ENCODE results near the gene RPS19.

RPS19 gene

DNA sequence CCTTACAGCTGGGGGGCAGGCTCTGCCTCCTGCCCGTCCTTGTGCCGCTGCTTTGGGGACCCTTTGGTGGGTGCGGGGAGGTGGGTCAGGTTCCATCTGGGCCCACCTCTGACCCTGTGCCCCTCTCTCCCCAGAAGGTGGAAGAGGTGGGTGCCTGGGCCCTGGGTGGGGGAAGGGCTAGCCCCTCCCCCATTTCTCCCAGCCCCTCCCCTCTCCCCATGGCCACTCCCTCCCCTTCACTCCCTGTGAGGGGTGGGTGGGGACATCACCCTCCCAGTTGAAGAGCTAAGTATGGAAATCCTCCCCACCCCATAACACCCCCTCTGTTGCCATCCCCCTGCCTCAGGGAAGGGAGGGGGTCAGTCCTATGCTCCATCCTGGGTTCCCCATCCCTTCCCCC, 37.1 kb downstream of the RPS19 start:
- H3K4me3 ChIP-seq (ENCODE audit: low read depth, low read length) = no peak overlapping the region

DNA sequence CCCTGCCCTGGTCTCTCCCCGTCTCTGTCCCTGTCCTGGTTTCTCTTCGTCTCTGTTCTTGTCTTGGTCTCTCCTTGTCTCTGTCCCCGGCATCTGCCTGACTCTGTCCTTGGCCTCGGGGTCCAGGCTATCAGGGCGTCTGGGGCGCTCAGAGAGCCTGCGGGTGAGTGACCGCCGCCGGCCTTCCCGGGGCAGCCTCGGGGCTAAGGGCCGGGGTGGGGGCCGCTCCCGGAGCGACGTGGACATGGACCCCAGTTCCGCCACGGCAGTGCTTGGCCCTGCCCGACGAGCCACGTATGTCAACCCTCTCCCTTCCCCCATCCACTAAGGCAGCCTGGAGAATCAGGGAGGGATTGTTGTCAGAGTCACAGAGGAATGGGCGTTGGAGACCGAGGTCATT, 37.8 kb downstream of the RPS19 start:
- no peak overlapping the region for H3K4me3 ChIP-seq (ENCODE audit: low read depth, low read length)

DNA sequence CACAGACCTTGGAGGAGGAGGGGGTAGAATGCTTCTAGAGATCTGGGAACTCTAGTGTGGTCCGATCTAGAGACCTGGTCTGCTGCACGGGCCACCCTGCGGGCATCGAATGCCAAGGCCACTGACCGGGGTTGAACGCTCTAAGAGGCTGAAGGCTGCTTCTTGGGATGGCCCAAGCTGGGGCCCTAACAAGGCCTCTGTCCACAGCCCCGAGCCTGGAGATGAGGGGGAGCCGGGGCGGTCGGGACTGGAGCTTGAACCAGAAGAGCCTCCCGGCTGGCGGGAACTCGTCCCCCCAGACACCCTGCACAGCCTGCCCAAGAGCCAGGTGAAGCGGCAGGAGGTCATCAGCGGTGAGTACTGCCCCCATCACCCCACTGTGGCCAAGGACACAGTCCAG, 38.2 kb downstream of the RPS19 start:
- no peak overlapping the region for H3K4me3 ChIP-seq (ENCODE audit: low read depth, low read length)

DNA sequence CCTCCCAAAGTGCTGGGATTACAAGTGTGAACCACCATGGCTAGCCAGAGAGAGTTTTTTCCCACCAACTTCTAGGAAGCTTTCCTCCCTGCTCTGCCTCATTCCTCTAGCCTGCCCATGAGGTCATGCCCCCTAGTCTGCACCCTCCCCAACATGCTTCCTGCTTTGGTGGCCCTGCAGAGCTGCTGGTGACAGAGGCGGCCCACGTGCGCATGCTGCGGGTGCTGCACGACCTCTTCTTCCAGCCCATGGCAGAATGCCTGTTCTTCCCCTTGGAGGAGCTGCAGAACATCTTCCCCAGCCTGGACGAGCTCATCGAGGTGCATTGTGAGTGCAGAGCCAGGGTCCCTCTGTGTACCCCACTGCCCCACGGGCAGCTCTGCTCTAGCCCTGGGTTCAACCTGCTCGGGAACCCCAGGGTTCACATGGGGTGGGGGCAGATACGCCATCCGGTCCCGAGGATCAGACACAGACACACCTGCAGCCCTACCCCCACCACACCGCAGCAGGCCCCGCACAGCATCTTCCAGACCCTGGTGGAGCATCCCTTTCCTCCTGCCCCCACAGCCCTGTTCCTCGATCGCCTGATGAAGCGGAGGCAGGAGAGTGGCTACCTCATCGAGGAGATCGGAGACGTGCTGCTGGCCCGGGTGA, 41.8 kb downstream of the RPS19 start:
- no peak overlapping the region for H3K4me3 ChIP-seq (ENCODE audit: low read depth, low read length)

DNA sequence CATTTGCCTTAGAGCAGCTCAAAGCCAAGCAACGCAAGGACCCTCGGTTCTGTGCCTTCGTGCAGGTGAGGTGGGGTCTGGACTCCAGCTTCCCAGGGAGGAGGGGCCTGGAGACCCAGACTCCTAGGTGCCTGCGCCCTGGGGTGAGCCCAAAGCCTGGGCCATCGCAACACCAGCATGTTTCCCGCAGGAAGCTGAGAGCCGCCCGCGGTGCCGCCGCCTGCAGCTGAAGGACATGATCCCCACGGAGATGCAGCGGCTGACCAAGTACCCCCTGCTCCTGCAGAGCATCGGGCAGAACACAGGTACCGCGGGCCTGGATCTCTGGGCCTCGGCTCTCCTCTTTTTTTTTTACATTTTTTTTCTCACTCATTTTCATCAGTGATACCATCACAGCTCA, 42.5 kb downstream of the RPS19 start:
- H3K4me3 ChIP-seq (ENCODE audit: low read depth, low read length) = no peak overlapping the region

DNA sequence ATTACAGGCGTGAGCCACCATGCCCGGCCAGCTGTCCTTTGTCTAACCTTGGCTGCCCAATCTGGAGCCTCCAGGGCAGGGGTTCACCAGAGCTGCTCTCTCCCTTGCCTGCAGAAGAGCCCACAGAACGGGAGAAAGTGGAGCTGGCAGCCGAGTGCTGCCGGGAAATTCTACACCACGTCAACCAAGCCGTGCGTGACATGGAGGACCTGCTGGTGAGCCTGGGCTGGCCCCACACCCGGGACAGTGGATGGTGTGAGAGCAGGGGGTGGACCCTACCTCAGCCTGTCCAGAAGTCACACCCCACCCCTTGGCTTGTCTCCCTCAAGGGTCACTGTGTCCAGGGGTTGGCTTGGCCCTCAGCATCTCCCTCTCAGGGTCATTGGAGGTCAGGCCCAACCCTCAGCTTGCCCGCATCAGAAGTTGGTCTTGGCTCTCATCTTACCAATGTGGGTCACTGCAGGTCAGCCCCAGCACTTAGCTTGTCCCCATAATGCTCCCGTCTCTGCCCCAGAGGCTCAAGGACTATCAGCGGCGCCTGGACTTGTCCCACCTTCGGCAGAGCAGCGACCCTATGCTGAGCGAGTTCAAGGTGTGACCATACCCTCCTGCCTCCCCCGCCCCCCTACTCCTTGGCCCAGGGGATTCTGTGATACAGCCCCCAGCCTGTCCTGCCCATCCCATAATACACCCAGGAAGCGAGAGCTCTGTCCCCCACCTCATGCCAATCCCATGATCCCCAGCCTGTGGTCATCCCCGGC, 43.3 kb downstream of the RPS19 start:
- no peak overlapping the region for H3K4me3 ChIP-seq (ENCODE audit: low read depth, low read length)

DNA sequence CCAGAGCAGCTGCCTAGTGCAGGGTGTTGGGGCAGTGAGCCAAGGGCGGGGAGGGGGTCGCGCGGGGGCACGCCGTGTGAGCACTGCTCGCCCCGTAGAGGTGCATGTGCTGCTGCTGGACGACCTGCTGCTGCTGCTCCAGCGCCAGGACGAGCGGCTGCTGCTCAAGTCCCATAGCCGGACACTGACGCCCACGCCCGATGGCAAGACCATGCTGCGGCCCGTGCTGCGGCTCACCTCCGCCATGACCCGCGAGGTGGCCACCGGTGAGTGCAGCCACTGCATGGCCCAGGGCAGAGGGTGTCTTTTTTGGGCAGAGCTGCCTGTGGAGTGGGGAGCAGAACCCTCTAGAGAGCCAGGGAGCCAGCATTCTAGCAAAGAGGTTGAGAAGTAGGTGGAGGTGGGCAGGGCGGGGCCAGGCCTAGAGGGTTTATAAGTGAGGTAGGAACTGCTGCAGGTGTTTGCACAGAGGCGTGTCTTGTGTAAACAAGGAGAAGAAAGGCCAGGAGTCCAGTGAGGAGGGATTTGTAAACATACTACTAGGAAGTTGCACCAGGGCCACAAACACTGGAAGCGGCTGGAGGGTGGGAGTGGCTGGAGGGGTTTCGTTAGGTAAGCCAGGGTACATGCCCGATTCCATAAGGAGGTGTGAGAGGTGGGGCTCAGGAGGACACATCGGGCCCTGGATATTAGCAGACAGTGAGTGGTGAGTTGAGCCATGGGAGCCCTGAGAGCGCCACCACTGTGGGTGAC, 44.2 kb downstream of the RPS19 start:
- no peak overlapping the region for H3K4me3 ChIP-seq (ENCODE audit: low read depth, low read length)

DNA sequence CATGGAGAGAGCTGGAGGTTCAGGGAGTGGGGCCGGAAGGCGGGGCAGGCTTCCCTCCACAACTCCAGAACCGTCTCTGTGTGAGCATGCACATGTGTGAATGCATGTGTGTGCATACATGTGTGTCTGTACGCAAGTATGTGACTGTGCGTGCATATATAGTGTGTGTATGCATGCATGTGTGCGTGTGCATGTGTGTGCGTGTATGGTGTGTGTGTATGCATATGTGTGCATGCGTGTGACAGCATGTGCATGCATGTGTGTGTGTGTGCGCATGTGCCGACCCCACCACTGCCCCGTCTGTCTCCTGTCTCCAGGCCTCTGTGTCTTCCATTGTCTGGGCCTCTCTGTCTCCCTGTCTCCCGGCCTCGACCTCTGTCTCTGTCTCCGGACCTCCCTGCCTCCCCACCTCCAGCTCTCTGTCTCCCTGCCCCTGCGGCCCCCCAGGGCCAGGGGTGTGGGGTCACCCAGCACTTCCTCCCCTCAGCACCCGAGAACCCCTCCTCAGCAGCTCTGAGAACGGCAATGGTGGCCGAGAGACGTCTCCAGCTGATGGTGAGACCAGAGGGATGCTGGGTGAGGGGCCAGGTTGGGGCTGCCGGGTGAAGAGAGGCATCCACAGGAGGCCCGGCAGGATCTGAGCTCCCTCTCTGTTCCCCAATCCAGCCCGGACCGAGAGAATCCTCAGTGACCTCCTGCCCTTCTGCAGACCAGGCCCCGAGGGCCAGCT, 45.4 kb downstream of the RPS19 start:
- no peak overlapping the region for H3K4me3 ChIP-seq (ENCODE audit: low read depth, low read length)

DNA sequence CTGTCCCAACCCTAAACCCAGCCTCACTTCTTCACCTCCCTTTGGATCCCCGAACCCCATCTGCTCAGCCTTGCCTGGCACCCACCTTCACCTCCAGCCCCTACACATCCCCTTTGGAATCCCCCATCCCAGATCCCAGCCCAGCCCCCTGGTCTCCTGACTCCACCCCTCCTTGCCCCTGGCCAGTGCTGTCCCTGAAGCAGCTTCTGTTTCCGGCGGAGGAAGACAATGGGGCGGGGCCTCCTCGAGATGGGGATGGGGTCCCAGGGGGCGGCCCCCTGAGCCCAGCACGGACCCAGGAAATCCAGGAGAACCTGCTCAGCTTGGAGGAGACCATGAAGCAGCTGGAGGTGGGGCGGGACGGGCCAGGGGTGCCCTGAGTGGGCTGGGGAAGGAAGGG, 46.2 kb downstream of the RPS19 start:
- H3K4me3 ChIP-seq (ENCODE audit: low read depth, low read length) = no peak overlapping the region

DNA sequence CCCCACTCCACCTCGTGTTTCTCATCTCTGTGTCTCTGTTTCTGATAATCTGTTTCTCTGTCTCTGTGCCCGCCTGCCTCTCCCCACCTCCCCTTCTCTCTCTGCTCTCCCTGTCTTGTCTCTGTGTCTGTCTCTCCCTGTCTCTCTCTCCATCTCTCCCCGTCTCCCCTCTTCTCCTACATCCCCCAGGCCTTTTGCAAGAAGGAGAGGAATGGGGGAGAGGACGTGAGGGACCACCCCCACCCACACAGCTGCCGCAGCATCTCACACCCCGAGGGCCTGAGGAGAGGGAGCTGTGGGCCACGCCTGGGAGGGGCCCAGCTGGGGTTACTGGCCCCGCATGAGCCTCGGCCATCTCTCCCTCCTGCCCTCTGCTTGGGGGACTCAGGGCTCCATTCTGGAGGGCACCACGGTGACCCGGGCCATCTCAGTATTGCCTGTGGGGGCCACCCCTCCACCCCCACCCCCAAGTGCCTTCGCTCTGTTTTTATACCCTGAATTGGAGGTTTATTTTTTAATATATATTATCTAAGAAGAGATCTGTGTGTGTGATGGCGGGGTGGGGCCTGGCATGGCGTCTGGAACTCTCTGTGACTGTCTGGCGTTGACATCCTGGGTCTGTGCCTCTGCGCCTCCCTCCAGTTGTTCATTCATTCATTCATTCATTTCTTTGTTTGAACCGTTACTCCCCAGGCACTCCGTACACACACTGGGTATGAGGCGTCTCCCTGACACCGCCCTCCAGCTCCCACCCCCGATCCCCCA, 47.0 kb downstream of the RPS19 start:
- H3K4me3 ChIP-seq (ENCODE audit: low read depth, low read length) = no peak overlapping the region

DNA sequence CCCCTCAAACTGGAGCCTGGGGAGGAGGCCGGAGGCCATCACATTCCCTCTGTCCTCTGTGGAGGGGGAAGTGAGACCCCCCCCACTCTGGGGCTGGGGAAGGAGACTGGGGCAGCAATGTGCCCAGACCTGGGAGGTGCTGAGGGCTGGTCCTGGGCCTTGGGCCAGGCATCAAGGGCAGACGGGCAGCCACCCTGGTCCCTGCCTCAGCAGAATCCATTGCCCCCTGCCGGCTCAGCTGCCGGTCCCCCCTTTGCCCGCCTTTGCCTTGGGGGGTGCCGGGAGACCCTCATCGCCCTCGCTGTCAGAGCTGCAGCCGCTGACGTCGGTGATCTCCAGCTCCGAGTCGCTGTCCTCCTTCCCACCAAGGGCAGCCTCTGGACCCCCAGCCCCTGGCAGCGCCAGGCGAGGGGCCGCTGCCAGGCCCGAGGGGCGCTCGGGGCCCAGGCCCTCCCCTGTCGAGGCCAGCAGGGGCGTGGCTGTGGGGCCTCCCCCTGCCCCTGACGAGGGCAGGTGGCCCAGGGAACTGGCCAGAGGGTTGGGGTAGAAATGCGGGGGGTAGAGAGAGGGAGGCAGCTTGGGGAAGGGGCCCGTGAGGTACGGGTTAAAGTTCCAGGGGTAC, 48.0 kb downstream of the RPS19 start:
- H3K4me3 ChIP-seq (ENCODE audit: low read depth, low read length) = no peak overlapping the region

DNA sequence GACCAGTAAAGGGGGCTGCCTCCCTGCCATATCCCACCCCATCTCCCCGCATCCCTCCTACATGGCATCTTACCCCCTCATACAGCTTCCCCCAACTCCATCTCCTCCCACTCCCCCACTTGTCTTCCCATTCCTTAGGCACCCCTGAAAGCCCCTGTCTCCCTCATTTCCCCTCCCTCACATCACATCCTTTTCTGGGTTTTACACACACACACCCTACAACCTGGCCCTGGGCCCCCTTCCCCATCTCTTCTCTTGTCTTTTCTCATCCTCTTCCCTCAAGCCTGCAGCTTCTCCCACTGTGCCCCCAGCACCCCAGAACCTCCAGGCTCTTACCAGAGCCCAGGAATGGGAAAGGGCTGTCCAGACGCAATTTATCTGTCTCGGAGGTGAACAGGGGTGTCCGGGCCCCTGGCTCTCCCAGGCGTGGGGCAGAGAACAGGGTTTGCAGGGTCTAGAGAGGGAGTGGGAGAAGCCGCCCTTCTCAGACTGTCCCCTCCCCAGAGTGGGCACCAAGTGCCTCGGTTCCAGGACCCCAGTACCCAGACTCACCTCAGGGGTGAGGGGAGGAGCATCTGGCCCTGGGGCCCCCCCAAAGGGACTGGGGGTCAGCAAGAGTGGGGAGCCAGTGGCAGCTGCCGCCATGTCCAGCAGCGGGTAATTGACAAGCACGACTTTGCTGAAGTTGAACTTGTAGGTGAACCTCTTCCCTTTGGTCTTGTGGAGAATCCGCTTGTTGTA, 48.8 kb downstream of the RPS19 start:
- H3K4me3 ChIP-seq (ENCODE audit: low read depth, low read length) = no peak overlapping the region

DNA sequence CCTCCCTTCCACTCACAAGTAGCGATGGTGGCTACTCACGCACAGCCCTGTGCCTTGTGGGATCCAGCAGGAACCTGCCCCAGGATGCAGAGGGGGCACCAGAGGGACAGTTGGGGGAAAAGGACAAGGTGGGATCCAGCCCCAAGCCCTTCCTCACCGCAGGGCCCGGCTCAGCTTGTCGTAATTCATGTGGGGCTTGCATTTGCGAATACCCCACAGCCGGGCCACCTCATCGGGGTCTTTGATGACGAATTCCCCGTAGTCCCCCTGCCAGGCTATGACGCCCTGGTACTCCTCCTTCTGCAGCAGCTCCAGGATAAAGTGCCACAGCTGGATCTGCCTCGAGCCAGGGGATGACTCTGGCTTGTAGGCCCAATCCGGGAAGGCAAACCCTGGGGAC, 49.7 kb downstream of the RPS19 start:
- H3K4me3 ChIP-seq (ENCODE audit: low read depth, low read length) = no peak overlapping the region

DNA sequence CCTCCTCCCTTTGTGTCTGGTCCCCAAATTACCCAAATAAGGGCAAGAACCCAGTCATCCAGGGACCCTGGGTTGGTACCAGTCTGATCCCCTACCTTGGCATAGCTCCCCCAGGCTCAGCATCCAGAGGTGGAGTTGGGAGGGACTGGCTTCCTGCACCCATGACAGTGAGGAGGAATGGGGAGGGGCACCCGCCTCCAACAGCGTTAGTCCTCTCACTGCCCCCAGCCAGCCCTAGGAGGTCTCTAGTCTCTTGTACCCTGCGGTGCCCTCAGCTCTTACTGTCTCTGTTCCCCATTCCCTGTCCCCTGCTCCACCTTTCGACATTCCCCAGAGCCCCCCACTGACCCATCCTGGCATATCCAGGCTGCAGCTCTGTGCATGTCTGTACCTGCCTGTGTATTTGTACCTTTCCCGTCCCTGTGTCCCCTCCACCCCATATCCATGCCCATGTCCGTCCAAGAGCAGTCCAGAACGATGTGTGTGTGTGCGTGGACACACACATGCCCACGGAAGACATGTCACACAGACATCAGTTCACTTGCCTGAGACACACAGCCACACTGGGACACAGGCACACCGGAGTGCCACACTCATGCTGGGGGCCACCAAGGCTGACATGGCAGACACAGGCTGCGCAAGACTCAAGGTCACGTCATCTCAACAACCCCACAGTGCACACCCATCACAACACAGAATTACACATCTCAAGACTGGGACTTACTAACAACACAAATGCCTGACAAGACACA, 50.4 kb downstream of the RPS19 start:
- H3K4me3 ChIP-seq (ENCODE audit: low read depth, low read length) = no peak overlapping the region

DNA sequence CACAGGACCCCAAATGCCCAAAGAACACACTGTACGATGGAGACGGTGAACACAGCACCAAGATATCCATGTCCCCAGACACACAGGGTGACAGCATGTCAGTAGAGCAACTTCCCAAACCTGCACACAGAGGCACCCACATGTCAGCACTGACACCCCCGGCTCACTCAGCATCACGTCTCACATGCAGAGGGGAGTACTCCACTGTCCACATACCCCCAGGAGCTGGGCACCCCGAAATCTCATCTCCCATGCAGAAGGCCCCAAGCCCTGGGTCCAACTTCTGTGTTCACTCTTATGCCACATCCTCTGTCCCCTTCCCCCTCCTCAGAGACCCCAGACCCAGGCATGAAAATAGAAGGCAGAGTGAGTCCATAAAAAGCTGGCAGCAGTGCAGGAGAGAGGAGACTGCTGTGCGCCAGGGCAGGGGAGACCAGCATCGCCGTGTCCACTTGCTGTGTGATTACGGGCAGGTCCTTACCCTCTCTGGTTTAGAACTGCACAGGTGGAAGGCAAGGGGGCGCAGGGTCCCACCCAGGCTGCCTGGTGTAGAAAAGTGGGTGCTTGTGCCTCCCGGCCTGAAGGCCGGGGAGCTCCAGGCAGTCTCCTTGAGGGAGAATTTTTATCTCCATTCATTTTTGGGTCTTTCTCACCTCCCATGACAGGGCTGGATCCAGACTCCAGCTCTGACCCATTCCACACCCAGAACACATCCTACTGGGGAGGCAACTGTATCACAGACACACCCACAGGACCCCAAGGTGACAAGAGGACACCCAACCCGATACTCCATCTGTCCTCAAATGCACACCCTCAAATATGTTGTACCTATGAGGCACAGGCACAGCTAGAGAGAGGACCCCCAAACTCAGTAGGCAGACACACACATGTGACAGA, 51.2 kb downstream of the RPS19 start:
- no peak overlapping the region for H3K4me3 ChIP-seq (ENCODE audit: low read depth, low read length)

DNA sequence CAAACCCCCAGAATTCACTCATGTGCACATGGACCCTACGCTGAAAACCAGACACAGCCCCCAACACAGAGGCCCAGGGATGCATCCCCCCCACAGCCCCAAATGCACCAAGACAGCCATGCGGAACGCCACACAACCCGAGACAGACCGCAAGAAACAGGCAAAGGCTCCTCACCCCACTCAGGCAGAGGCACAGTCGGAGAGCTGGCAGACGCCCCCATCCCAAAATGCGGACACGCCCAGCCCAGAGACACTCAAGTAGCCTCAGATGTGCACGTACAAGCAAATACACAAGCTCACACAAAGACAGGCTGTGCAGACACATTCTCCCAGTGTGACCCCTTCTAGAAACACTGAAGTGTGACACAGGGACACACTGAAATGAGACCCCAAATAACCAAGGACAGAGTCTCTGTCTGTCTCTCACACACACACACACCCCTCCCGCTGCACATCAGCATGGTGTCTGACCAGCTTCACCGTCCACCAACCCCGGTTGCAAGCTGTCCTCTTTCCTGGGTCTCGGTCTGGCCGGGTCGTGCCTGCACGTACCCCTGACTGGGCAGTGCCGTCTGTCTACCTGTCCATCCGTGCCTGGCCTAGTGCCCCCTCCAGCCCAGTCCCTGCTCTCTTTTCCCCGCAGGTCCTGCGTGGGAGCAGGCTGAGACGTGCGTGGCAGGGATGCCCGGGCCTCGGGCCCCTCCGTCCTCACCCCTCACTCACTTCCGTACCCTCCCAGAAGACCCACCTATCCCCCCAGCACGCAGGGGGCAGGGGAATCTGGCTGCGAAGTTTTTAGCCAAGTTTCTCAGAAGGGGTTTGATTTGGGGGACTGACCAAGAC, 52.1 kb downstream of the RPS19 start:
- peak overlapping the region; percentile 13 for H3K4me3 ChIP-seq (ENCODE audit: low read depth, low read length)
